Measurements from ENCODE around the gene NHEJ1. TPM values are rescaled to one million over a fixed set of nuclear protein-coding genes. Genes with fewer than 3 reads are reported as not detected.

The NHEJ1 gene
- total and polyA plus RNA-seq, 2 of the 13 experiments (the other 11 are each of a cell fraction or from before 2014, with no cell fraction given), result 30.0 to 30.7 TPM

- TF ChIP-seq EP300 (IDR thresholded peaks at IDR 0.05; ENCODE audit: low read depth in 2 of 2, low read length in 2 of 2) (peak in 1 of 2 experiments; percentile 24; a peak in 1 of 4 replicates), EP300 (CRISPR knock-in tag; IDR thresholded peaks at IDR 0.05; ENCODE audit: borderline replicate concordance) (peak; percentile 49; the same call in 1 of the 2 replicates), ZKSCAN5 (CRISPR knock-in tag; IDR thresholded peaks at IDR 0.05) (no peak), HDAC2 (CRISPR knock-in tag; IDR thresholded peaks at IDR 0.05) (peak; percentile 20; the same call in 1 of the 2 replicates), ATF2 (CRISPR knock-in tag; IDR thresholded peaks at IDR 0.05) (0 out of 2 replicates have a peak, but pooled peaks have one; percentile 18), ERF (CRISPR knock-in tag; IDR thresholded peaks at IDR 0.05) (0 out of 2 replicates have a peak, but pooled peaks have one; percentile 18), HNF1A (IDR thresholded peaks at IDR 0.05; ENCODE audit: low read depth) (0 out of 2 replicates have a peak, but pooled peaks have one; percentile 8), HNF1A (CRISPR knock-in tag; IDR thresholded peaks at IDR 0.05; ENCODE audit: borderline replicate concordance) (peak; percentile 46; the same call in 1 of the 2 replicates), RXRB (CRISPR knock-in tag; IDR thresholded peaks at IDR 0.05; ENCODE audit: borderline replicate concordance) (0 out of 2 replicates have a peak, but pooled peaks have one; percentile 32), SAP130 (CRISPR knock-in tag; IDR thresholded peaks at IDR 0.05; ENCODE audit: low read depth) (peak; percentile 49; the same call in 1 of the 2 replicates), SOX13 (IDR thresholded peaks at IDR 0.05) (no peak), SOX13 (CRISPR knock-in tag; conservative IDR thresholded peaks at IDR 0.05 in 1 of 2, IDR thresholded peaks at IDR 0.05 in 1 of 2) (0 out of 4 replicates have a peak, but pooled peaks of 1 of the 2 experiments have one; percentile 23), ARID5B (CRISPR knock-in tag; IDR thresholded peaks at IDR 0.05) (peak; percentile 53), ZFYVE20 (CRISPR knock-in tag; IDR thresholded peaks at IDR 0.05; ENCODE audit: borderline replicate concordance, low read depth) (no peak), ZSCAN25 (CRISPR knock-in tag; IDR thresholded peaks at IDR 0.05) (peak; percentile 98)
Observed at GRCh38 chr2:219125225-219125885, 35.3 kb downstream of the NHEJ1 start (continued).

Data from HepG2 (cell line).